ENCODE measurements around the gene ZNF853. TPM values are rescaled to one million over a fixed set of nuclear protein-coding genes. Genes with fewer than 3 reads are reported as not detected.

ZNF853 gene
- total RNA-seq, 4 donors from 2014 or later = 1.6 to 4.6 (median 3.7) TPM

DNA sequence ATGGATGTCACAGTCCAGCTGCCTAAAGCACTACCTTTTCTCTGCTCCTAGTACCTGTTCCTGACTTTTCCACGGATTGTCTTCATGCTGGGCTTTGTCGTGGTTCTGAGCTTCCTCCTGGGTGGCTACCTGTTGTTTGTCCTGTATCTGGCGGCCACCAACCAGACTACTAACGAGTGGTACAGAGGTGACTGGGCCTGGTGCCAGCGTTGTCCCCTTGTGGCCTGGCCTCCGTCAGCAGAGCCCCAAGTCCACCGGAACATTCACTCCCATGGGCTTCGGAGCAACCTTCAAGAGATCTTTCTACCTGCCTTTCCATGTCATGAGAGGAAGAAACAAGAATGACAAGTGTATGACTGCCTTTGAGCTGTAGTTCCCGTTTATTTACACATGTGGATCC, 26.8 kb upstream of the ZNF853 start:
- Histone ChIP-seq H3K27ac (no peak overlapping the region), H3K4me1 (peaks cover 16% of the 10 kb centered on the region), H3K27me3 (no peaks in the 10 kb centered on the region), H3K36me3 (peaks cover 29% of the 10 kb centered on the region), H3K9me3 (no peaks in the 10 kb centered on the region), H3K4me3 (no peak overlapping the region)
- DNase-seq (ENCODE audit: low spot score in 2 of 2) = no peak
- WGBS = 86% methylated on average over 9 of the region's 9 CpGs
- no peak for TF ChIP-seq POLR2AphosphoS5 (IDR thresholded peaks at IDR 0.05)
- no peak for TF ChIP-seq EP300 (IDR thresholded peaks at IDR 0.05)
- TF ChIP-seq POLR2A (IDR thresholded peaks at IDR 0.05) = no peak
- TF ChIP-seq, protein P1, sequence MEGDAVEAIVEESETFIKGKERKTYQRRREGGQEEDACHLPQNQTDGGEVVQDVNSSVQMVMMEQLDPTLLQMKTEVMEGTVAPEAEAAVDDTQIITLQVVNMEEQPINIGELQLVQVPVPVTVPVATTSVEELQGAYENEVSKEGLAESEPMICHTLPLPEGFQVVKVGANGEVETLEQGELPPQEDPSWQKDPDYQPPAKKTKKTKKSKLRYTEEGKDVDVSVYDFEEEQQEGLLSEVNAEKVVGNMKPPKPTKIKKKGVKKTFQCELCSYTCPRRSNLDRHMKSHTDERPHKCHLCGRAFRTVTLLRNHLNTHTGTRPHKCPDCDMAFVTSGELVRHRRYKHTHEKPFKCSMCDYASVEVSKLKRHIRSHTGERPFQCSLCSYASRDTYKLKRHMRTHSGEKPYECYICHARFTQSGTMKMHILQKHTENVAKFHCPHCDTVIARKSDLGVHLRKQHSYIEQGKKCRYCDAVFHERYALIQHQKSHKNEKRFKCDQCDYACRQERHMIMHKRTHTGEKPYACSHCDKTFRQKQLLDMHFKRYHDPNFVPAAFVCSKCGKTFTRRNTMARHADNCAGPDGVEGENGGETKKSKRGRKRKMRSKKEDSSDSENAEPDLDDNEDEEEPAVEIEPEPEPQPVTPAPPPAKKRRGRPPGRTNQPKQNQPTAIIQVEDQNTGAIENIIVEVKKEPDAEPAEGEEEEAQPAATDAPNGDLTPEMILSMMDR (IDR thresholded peaks at IDR 0.05) = no peak

DNA sequence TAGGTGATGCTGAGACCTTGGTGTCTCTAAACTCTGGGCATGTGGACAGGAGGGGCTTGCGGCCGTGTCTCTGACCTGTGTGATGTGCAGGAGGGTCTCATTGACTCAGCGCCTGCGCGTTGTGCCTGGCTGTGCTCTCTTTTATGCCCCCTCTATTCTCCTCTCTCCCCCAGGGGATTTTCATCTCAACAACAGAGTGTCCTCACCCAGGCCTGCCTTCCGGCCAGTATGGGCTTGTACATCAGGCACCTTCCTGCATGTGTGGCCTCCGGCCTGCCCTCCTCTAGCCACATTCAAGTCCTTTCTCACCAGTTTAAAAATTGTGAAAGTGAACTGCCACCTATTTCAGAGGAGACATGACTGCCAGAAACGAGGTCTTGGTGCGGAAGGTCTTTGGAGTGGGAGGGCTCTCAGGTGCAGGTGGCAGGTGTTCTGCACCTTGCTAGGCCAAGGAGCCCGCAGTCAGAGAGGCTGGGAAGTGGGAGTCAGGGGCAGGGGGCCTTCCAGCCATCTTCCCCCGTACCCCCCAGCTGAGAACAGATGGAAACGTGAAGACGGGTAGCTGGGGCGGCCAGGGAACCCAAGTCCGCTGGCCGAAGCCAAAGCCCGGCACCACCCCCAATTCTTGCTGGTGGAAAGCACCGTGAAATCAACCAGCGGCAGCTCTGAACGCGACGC, 26.1 kb upstream of the ZNF853 start:
- Histone ChIP-seq H3K27ac (no peak overlapping the region), H3K27me3 (no peaks in the 10 kb centered on the region), H3K9me3 (no peaks in the 10 kb centered on the region), H3K36me3 (peaks cover 32% of the 10 kb centered on the region), H3K4me1 (peaks cover 16% of the 10 kb centered on the region), H3K4me3 (peak overlapping the region; percentile 89)
- 74% methylated on average over 12 of the region's 22 CpGs for WGBS
- DNase-seq (ENCODE audit: low spot score in 2 of 2) = peak in 1 of 2 donors; percentile 76
- no peak for TF ChIP-seq EP300 (IDR thresholded peaks at IDR 0.05)
- no peak for TF ChIP-seq POLR2A (IDR thresholded peaks at IDR 0.05)
- TF ChIP-seq POLR2AphosphoS5 (IDR thresholded peaks at IDR 0.05) = no peak
- TF ChIP-seq, protein P1 (IDR thresholded peaks at IDR 0.05) = no peak

DNA sequence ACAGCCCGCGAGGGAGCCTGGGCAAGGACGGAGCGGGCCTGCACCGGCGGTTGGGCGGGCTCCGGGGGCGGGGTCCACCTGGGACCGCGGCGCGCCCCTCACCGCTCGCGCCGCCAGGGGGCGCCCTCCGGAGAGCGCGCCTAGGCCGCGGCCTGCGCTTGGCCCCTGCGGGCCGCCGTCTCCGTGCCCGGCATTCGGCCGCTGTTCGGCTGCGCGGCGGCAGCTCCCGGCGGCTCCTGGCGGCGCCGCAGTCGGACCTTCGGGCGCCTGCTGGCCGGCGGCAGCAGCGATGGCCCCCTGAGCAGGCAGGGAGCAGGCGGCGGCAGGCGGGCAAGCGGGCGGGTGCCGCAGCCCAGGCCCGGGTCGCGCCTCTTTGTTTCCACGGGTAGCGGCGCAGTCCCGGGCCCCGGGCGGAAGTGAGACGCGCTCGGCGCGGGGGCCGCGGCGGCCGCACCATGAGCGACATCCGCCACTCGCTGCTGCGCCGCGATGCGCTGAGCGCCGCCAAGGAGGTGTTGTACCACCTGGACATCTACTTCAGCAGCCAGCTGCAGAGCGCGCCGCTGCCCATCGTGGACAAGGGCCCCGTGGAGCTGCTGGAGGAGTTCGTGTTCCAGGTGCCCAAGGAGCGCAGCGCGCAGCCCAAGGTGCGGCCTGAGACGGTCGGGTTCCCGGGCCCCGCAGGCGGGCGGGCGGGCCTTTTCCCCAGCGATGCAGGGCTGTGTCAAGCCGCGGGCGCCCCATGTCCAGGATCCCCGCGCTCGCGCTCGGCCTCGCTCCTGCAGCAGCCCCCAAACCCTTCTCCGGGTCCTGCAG, 25.4 kb upstream of the ZNF853 start, which contains the start of gene INTS15:
INTS15 (plus strand) TSS at position 193 of the 816 bp plus-strand sequence; CDS start at position 456, 263 bp downstream.
- peak; percentile 71 to 85 for DNase-seq (ENCODE audit: low spot score in 2 of 2)
- peak within 1 kb of the TSS; percentile 87 for H3K27ac ChIP-seq
- peak within 1 kb of the TSS; percentile 89 for H3K4me3 ChIP-seq
- no peaks in the 10 kb centered on the region for H3K9me3 ChIP-seq
- no peak for TF ChIP-seq EP300 (IDR thresholded peaks at IDR 0.05)
- TF ChIP-seq POLR2AphosphoS5 (IDR thresholded peaks at IDR 0.05) = peak in 1 of 3 donors; percentile 47
- TF ChIP-seq, protein P1 (IDR thresholded peaks at IDR 0.05) = peak; percentile 85 to 91
- TF ChIP-seq POLR2A (IDR thresholded peaks at IDR 0.05) = peak in 1 of 2 donors; percentile 61
- H3K27me3 ChIP-seq = no peaks in the 10 kb centered on the region
- peaks cover 32% of the 10 kb centered on the region for H3K36me3 ChIP-seq
- WGBS = under 1% methylated on average over 29 of the region's 107 CpGs
- peaks cover 16% of the 10 kb centered on the region for H3K4me1 ChIP-seq

- H3K4me3 ChIP-seq = peak overlapping the region; percentile 89
- WGBS = 9% methylated on average over 10 of the region's 10 CpGs
- H3K4me1 ChIP-seq = peaks cover 16% of the 10 kb centered on the region
- TF ChIP-seq, protein P1 (IDR thresholded peaks at IDR 0.05) = no peak
- no peak for TF ChIP-seq EP300 (IDR thresholded peaks at IDR 0.05)
- no peak for TF ChIP-seq POLR2AphosphoS5 (IDR thresholded peaks at IDR 0.05)
- no peak for TF ChIP-seq POLR2A (IDR thresholded peaks at IDR 0.05)
- H3K36me3 ChIP-seq = peaks cover 35% of the 10 kb centered on the region
- H3K27me3 ChIP-seq = no peaks in the 10 kb centered on the region
- H3K27ac ChIP-seq = peak overlapping the region; percentile 87
- no peaks in the 10 kb centered on the region for H3K9me3 ChIP-seq
- DNase-seq (ENCODE audit: low spot score in 2 of 2) = no peak
Observed at GRCh38 chr7:6590645-6591110, 24.7 kb upstream of the ZNF853 start.

GRCh38 chr7:6600093-6600492, 15.3 kb upstream of the ZNF853 start:
- Histone ChIP-seq H3K9me3 (no peaks in the 10 kb centered on the region), H3K27me3 (no peaks in the 10 kb centered on the region), H3K27ac (no peak overlapping the region), H3K4me1 (no peaks in the 10 kb centered on the region), H3K36me3 (peaks cover 95% of the 10 kb centered on the region), H3K4me3 (no peak overlapping the region)
- WGBS = 90% methylated on average over 11 of the region's 15 CpGs
- no peak for DNase-seq (ENCODE audit: low spot score in 2 of 2)
- TF ChIP-seq EP300 (IDR thresholded peaks at IDR 0.05) = no peak

All from suprapubic skin (tissue), 4 donors.